ENCODE measurements around the gene EFCAB6.

The EFCAB6 gene, protein sequence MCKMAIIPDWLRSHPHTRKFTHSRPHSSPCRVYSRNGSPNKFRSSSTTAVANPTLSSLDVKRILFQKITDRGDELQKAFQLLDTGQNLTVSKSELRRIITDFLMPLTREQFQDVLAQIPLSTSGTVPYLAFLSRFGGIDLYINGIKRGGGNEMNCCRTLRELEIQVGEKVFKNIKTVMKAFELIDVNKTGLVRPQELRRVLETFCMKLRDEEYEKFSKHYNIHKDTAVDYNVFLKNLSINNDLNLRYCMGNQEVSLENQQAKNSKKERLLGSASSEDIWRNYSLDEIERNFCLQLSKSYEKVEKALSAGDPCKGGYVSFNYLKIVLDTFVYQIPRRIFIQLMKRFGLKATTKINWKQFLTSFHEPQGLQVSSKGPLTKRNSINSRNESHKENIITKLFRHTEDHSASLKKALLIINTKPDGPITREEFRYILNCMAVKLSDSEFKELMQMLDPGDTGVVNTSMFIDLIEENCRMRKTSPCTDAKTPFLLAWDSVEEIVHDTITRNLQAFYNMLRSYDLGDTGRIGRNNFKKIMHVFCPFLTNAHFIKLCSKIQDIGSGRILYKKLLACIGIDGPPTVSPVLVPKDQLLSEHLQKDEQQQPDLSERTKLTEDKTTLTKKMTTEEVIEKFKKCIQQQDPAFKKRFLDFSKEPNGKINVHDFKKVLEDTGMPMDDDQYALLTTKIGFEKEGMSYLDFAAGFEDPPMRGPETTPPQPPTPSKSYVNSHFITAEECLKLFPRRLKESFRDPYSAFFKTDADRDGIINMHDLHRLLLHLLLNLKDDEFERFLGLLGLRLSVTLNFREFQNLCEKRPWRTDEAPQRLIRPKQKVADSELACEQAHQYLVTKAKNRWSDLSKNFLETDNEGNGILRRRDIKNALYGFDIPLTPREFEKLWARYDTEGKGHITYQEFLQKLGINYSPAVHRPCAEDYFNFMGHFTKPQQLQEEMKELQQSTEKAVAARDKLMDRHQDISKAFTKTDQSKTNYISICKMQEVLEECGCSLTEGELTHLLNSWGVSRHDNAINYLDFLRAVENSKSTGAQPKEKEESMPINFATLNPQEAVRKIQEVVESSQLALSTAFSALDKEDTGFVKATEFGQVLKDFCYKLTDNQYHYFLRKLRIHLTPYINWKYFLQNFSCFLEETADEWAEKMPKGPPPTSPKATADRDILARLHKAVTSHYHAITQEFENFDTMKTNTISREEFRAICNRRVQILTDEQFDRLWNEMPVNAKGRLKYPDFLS (N-terminal part only)

DNA sequence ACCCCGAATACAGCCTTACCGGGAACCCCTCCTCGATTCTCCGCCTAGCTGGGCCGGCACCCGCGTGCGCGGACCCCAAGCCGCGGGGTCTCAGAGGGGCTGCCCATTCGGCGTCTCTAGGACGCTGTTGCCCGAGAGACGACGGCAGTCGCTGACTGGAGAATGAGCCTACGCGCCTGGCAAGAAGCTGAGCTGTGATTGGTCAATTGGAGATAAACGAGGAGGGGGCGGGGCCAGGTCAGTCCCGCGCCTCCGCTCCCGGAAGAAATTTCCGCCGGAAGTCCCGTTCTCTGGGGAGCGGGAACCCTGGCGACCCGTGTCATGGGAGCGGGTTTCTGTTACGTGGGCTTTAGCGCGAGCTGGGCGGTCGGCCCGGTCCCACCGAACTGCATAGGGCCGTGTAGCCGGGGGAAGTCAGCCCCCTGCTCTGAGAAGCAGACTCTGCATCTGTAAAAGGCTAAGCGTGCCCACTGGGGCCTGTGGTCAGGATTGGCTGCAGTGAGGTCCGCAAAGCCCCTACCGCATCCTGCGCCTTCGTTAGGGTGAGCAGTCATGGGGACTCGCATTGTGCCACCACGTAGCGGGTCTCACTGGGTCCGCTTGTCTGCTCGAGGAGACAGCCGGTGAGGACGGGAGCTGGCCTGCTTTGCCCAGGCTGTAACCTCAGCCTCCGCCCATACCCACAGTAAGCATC, at the start of gene EFCAB6:
TSS of gene EFCAB6 (minus strand) at position 157 of the 694 bp plus-strand sequence. CDS start 29,987 bp downstream, outside the sequence.
- Mint-ChIP-seq H3K9me3 (no peaks in the 10 kb centered on the region), H3K27ac (peak within 1 kb of the TSS; percentile 87 to 93), H3K4me1 (peaks cover 39% of the 10 kb centered on the region), H3K27me3 (no peaks in the 10 kb centered on the region), H3K4me3 (peak within 1 kb of the TSS; percentile 88 to 94)
- DNase-seq: peak; percentile 83 to 89
- ATAC-seq: peak; percentile 93

DNA sequence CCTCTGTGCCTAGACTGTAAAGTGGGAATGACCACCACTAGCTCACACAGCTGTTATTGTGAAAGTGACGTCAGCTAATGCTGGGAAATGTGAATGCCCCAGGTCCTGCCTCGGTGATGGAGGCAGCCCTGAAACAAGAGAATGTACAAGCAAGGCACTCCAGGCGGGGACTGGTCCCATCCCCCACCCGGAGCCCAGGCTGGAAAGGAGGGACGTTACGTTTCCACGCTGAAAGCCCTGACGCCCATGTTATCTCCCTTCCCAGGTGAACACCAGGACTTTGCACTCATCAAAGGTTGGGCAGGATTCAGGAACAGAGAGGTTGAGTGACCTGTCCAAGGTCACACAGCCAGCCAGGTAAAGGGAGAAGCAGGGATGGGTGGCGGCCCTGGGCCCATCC, 49.4 kb upstream of the EFCAB6 start:
- DNase-seq (no peak), ATAC-seq (no peak)
- Mint-ChIP-seq H3K4me3 (peak overlapping the region in 1 of 2 donors; percentile 21), H3K27me3 (peaks cover 89% of the 10 kb centered on the region), H3K27ac (no peak overlapping the region), H3K4me1 (peaks cover 4% of the 10 kb centered on the region), H3K9me3 (peaks cover 8 to 10% of the 10 kb centered on the region in 2 donors)

DNA sequence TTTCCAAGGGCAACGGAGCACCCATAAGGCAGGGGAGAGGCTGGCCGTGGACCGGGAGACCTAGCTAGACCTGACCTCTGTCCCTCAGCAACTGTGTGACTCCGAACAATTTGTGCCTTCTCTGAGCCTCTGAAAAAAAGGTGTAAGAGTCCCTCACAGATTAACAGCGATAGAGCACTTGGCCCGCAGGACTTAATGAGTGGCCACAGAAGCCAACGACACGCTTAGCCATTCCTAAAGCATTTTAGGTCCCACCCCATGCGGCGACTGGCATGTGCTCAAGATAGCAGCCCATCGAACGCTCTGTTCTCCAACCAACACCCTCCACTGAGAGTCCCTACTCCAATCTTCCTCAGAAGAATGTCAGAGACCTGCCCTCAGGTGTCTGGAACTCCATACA, 48.7 kb upstream of the EFCAB6 start:
- Mint-ChIP-seq H3K4me1 (peaks cover 4% of the 10 kb centered on the region), H3K27ac (no peak overlapping the region), H3K9me3 (peaks cover 10 to 11% of the 10 kb centered on the region in 2 donors), H3K27me3 (peaks cover 88% of the 10 kb centered on the region), H3K4me3 (no peak overlapping the region)
- ATAC-seq (no peak), DNase-seq (no peak)

DNA sequence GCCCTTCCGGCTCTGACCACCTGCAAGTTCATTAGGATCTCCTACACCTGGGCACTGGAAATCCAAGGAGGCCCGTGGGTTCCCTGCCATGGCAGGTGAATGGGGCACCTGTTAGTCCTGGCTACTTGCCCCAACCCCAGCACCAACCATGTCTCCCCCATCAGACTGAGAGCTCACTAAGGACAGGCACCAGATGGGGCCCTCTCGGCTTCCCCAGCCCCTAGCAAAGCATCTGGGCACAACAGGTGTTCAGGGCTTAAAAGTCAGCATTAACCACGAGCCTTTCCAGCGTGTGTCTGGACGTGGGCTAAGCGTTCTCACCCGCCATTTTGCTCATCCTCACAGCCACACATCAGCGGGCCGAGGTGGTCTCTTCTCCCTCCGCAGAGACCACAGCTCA, 48.0 kb upstream of the EFCAB6 start:
- ATAC-seq: no peak
- Mint-ChIP-seq H3K4me1 (peaks cover 4% of the 10 kb centered on the region), H3K27ac (no peak overlapping the region), H3K4me3 (no peak overlapping the region), H3K9me3 (peaks cover 10 to 11% of the 10 kb centered on the region in 2 donors), H3K27me3 (peaks cover 83% of the 10 kb centered on the region)
- DNase-seq: no peak

DNA sequence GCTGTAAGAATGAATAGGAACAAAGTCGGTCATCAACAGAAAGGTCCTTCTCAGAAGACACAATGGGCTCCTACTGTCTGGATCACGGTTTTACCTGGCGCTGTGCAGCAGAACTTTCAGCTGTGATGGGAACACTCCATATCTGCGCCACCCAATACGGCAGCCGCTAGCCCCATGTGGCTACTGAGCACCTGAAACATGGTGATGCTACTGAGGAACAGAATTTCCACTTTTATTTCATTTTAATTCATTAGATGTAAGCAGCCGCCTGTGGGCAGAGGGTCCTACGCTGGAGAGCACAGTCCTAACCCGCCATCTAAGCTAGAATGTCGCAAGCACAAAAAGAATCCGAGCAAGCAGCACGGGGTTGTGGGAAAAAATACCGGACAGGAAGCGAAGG, 47.5 kb upstream of the EFCAB6 start:
- H3K27me3 Mint-ChIP-seq: peaks cover 78% of the 10 kb centered on the region
- H3K27ac Mint-ChIP-seq: no peak overlapping the region
- H3K4me3 Mint-ChIP-seq: no peak overlapping the region

DNA sequence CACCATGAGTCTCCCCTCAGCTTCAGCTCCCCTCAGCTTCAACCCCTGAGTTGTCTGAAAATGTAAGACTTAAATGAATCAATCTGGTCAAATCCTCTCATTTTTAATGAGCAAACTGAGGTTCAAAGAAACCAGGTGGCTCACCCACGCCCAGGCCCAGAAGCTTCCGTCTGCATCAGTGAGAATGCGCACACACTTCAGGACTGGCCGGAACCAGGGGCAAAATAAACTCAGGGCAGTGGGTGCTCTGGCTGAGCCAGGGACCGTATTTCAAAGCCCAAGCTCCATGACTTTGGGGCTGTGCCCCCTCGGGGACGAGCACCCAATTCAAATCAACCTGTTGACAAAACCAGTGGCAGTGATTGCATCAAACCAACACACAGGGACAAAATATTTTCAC, 47.1 kb upstream of the EFCAB6 start:
- ATAC-seq: no peak
- Mint-ChIP-seq H3K4me3 (no peak overlapping the region), H3K27me3 (peaks cover 74% of the 10 kb centered on the region), H3K9me3 (peaks cover 10 to 11% of the 10 kb centered on the region in 2 donors), H3K27ac (no peak overlapping the region), H3K4me1 (peaks cover 4% of the 10 kb centered on the region)
- DNase-seq: no peak

More for the DNA sequence above, 47.5 kb upstream of the EFCAB6 start:
- ATAC-seq (no peak), DNase-seq (no peak)
- Mint-ChIP-seq H3K9me3 (peaks cover 10 to 11% of the 10 kb centered on the region in 2 donors), H3K4me1 (peaks cover 4% of the 10 kb centered on the region)

DNA sequence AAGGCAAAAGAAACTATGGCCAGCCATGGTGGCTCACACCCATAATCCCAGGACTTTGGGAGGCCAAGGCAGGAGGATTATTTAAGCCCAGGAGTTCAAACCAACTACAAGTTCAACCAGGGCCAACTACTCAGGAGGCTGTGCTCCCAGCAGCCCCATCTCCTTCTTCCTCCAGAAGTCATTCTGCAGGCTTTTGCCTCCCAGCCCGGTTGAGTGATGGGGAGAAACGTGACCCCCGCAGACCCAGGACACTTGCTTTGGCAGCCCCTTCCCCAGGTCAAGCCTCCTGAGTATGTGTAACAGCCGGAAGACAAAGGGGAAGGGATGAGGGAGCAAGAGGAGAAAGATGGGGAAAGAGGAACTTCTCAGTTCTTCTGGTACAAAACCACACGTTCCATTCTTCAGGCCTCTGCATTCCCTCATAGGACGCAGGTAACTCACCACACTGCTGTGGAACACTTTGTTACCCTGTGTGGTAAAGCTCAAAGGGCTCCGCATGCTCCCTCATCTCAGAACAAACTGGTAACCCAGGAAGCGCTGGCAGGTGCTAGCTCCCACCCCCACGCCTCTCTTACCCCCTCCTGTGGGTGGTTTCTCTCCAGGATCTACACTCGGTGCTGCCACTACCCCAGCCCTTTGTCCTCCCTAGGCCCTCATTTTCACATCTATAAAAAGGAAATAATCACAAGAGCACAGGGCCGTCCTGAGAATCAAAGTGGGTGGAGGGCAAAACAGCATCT, 46.2 kb upstream of the EFCAB6 start:
- peaks cover 4% of the 10 kb centered on the region for H3K4me1 Mint-ChIP-seq
- no peak overlapping the region for H3K4me3 Mint-ChIP-seq
- no peak for DNase-seq
- peaks cover 10 to 11% of the 10 kb centered on the region in 2 donors for H3K9me3 Mint-ChIP-seq
- peaks cover 66% of the 10 kb centered on the region for H3K27me3 Mint-ChIP-seq
- no peak for ATAC-seq
- no peak overlapping the region for H3K27ac Mint-ChIP-seq

DNA sequence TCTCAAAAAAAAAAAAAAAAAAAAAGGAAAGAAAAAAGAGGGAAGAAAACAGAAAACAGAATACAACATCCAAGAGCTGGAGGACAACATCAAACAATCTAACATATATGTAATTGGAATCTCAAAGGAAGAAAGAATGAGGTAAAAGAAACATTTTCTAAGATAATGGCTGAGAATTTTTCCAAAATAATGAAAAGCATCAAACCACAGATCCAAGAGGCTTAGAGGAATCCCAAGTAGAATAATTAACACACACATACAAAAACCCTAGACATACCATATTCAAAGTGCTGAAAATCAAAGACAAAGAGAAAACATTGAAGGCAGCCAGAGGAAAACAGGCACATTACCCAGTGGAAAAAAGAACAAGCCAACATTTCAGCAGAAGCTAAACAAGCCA, 45.3 kb upstream of the EFCAB6 start:
- H3K27me3 Mint-ChIP-seq: peaks cover 66% of the 10 kb centered on the region

DNA sequence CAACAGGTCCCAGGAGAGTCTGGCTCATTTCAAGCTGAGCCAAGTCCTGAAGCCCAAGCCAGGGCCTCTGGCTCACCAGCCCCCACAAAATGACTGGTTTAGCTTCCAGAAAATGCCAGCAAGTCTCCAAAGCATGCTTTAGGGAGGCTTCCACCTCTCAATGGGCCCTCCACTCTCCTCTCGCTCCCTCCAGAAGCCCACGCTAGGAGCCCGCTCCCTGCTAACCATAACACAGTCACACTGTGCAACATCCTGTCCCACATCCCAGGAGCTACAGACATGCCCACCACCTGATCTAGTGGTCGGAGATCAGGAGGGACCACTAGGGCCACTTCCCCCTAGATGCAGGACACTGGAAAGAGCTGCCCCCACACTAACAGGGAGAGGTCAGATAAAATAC, 43.3 kb upstream of the EFCAB6 start:
- H3K4me1 Mint-ChIP-seq: no peaks in the 10 kb centered on the region

More for the DNA sequence above, 45.3 kb upstream of the EFCAB6 start:
- Mint-ChIP-seq H3K4me3 (no peak overlapping the region), H3K9me3 (peaks cover 10 to 11% of the 10 kb centered on the region in 2 donors), H3K4me1 (no peaks in the 10 kb centered on the region), H3K27ac (no peak overlapping the region)
- DNase-seq (no peak), ATAC-seq (no peak)

DNA sequence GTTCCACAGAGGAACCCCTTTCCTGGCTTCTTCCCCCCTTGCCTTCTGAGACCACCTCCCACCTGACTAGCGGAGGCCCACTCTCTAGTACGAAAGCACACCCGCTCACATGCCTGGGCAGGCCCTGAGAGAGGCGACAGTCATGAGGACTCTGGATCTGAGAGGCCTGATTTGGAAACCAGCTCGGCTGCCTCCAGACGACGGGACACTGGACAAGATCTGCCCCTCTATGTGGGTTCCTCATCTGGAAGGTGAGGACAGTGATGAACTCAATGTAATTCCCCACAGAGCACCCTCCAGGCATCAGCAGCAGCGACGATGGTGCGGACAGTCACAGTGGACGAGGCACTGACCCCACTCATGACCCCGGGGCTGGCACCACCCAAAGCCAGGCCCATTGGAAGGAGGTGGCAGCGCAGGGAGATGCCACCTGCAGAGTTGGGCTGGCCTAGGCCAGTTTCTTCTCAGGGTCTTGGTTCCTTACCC, 42.7 kb upstream of the EFCAB6 start:
- Mint-ChIP-seq H3K4me1 (no peaks in the 10 kb centered on the region), H3K4me3 (no peak overlapping the region), H3K27me3 (peaks cover 66% of the 10 kb centered on the region), H3K27ac (no peak overlapping the region), H3K9me3 (peaks cover 10 to 11% of the 10 kb centered on the region in 2 donors)
- no peak for ATAC-seq
- no peak for DNase-seq

More for the DNA sequence above, 43.3 kb upstream of the EFCAB6 start:
- Mint-ChIP-seq H3K27ac (no peak overlapping the region), H3K4me3 (no peak overlapping the region), H3K27me3 (peaks cover 68% of the 10 kb centered on the region), H3K9me3 (peaks cover 10 to 11% of the 10 kb centered on the region in 2 donors)
- ATAC-seq (no peak), DNase-seq (no peak)

DNA sequence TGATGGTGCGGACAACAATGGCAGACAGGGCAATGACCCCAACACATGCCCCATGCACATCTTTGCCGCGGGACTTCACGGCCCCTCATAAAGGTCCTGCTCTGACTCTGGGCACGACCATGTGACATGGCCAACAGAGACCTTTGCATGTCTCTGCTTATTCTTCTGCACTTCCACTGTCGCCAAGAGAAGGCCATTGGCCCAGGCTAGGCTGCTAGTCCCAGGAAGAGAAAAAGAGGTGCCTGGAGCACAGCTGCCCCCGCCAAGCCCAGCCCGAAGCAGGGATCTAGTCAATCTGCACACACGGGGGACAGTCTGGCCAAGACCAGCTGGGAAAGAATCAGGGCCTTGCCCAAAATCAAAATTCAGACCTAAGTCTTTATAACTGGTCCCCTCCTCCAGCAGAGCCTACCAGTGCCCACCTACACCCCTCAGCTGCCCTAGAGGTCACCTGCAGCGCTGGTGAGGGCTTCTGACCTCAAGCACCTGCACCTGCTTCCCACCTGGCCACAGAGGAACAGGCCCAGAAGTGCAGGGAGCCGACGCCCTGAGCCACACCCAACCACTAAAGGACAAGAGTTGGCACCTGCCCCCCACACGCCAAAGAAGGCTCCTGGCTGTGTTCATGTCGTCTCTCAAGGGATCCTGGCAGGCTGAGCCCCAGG, 42.1 kb upstream of the EFCAB6 start:
- no peak overlapping the region for H3K4me3 Mint-ChIP-seq
- ATAC-seq (no peak), DNase-seq (no peak)
- peaks cover 10 to 11% of the 10 kb centered on the region in 2 donors for H3K9me3 Mint-ChIP-seq
- H3K4me1 Mint-ChIP-seq: no peaks in the 10 kb centered on the region
- no peak overlapping the region for H3K27ac Mint-ChIP-seq
- peaks cover 61% of the 10 kb centered on the region for H3K27me3 Mint-ChIP-seq

DNA sequence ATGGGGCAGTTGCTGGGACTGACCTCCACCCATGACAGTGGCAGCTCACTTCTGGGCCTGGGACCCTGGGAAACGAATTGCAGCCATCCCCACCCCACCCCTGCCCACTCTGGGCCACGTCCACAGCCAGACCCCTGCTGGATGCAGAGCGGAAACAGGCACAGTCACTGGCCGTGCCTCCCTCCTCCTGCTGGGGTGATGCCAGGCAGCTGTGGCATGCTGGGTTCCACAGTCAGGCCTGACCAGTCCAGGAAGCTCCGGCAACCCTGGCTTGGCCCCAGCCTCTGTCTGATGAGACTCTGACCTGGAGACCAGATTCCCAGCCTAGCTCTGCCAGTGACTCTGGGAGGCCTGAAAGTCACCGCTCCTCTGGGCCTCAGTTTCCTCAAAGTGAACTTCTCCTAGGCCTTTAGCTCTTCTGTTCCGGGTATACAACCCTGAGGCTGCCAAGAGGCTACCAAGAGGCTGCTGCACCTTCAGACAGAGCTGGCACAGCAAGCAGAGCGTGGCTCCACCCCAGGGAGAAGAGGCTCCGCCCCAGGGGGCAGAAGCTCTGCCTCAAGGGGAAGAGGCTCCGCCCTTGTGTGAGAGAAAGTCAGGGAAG, 41.3 kb upstream of the EFCAB6 start:
- H3K27ac Mint-ChIP-seq: no peak overlapping the region
- H3K27me3 Mint-ChIP-seq: peaks cover 53% of the 10 kb centered on the region
- no peak for ATAC-seq
- DNase-seq: no peak
- no peak overlapping the region for H3K4me3 Mint-ChIP-seq
- H3K4me1 Mint-ChIP-seq: no peaks in the 10 kb centered on the region
- H3K9me3 Mint-ChIP-seq: peaks cover 10 to 11% of the 10 kb centered on the region in 2 donors

DNA sequence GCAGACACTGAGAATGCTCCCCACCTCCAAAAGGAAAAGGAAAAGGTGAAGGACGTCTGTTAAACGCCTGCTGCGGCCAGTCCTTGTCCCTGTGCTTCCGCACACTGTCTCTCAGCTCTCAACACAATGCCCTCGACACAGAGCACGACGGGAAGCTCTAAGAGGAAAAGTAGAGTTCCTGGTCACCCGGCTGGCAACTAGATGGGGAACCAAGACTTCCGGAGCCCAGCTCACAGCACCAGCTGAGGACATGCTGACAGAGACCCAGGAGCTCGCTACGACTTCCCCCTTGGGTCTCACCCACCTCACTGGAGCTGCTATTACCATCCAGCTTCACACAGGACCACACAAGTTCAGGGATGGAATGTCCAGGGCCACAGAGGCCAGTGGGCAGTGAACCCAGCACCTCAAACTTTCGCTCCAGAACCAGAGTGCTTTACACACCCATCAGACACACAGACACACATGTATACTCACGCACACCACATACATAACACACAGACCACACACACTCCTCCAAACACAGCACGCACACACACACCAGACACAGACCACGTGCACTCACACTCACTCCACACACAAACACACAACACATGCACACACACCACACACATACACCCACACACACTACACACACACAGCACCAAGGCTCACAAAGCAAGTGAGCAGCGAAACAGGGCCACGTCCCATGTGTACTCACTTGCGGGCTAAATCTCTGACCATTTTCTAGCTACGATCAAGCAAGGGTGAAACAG, 40.6 kb upstream of the EFCAB6 start:
- no peak overlapping the region for H3K4me3 Mint-ChIP-seq
- peaks cover 10 to 11% of the 10 kb centered on the region in 2 donors for H3K9me3 Mint-ChIP-seq
- no peak for ATAC-seq
- no peak overlapping the region for H3K27ac Mint-ChIP-seq
- H3K27me3 Mint-ChIP-seq: peaks cover 47% of the 10 kb centered on the region
- no peak for DNase-seq
- no peaks in the 10 kb centered on the region for H3K4me1 Mint-ChIP-seq
